HG03342 (cell line): ENCODE results near the gene RNF217.

Source experiments
- ATAC-seq: cut with Tn5 transposase; IDR thresholded peaks from one replicate; pipeline ENCODE4 v1.9.1; 2021; ENCODE audit warnings: mild to moderate bottlenecking, moderate library complexity; ENCODE audit not compliant: unreplicated experiment

The RNF217 gene

DNA sequence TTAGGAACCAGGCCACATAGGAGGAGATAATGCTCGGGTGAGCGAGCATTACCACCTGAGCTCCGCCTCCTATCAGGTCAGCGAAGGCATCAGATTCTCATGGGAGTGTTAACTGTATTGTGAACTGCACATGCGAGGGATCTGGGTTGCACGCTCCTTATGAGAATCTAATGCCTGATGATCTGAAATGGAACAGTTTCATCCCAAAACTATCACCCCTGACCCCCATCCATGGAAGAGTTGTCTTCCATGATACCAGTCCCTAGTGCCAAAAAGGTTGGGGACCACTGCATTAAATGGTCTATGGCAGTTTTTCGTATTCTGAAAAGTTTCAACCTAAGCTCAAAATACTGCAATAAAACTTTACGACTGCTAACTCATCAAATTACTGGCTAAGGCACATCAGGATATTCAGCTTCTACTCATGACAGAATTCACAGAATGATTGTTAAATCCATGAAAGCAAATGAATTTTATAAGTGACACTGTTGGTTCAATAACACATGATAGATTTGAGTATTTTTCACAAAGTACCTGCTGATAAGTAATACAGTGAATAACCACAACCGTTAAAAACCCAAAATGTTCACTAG lies 25.9 kb downstream of the RNF217 start:
- no peak for ATAC-seq

DNA sequence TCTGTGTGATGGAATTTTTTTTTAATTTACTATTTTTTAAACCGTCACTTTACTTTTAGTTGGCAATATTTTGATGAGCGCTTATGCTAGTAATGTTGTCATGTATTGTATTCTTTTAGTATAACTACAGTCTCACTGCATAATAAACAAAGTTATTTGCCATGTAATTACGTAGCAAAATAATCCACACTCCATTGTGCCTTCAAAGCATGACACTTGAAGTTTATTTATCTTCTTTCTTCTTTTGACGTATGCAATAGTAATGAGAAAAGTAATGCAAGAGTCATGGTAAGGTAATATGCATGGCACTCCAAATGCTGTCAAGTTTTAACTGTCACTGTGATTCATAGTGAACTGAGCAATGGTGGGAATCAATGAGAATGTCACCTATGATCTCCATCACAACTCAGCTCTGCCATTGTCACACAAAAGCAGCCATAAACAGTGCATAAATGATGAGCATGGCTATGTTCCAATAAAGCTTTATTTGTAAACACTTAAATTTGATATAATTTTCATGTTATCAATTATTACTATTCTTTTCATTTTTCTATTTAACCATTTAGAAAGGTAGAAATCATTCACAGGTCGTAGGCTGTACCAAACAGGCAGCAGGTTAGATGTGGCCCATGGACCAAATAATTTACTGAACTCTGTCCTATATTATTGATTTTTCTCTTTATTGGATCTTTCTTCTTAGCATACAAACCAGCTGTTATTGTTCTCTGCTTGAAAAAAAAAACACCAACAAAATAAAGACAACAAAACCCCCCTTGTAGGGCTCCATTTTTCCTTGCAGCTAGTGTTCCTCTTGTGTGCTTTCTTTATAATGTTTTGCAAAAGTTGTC lies 27.1 kb downstream of the RNF217 start:
- ATAC-seq = no peak

DNA sequence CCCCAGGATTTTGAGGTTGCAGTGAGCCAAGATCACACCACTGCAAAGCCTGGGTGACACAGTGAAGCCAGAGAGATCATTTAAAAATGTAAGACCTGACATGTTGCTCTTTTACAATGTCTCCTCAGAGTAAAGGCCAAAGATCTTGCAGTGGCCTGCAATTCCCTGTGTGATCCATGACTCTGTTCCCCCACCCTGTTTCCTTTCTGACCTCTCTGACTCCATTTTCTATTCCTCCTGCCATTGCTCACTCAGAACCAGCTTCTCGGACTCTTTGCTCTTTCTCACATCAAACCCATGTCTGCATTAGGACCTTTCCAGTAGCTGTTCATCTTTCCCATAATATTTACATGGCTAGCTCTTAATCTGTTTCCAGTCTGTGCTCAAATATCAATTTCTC lies 28.8 kb downstream of the RNF217 start:
- ATAC-seq = no peak

DNA sequence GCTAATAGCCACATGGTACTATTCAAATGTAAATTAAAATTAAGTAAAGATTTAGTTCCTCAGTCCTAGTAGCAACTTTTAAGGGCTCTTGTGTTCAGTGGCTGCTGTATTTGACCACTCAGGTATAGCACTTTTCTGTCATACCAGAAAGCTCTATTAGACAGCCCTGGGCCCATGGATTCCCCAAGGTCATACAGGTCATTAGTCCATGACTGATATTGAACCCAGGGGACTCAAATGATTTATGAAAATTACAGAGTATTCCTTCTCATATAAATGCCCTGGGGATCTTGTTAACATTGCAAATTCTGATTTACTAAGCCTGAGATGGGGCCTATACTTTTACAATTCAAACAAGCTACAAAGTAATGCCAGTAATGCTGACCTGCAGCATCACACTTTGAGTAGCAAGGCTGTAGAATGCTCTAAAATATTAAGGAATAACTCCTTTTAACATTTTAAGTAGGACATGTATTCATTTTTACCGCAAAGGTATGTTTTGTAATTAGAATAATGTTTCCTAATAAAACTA lies 29.6 kb downstream of the RNF217 start:
- ATAC-seq = no peak

DNA sequence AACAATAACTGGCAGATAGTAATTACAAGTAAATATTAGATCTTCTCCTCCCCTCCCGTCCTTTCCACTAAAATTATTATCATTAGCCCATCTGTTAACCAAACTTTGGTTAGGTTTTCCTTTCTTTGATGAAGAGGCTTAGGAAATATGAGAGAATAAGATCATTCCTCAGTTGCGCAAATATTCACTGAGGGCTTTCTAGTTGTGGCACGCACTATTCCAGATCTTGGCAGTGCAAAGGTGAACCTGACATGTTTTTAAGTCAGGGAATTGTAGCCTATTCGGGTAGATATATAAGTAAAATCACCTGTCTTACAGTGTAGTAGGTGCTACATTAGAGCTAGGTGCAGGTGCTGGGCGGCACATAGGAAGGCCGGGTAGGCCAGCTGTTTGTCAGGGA lies 31.1 kb downstream of the RNF217 start:
- ATAC-seq = no peak

DNA sequence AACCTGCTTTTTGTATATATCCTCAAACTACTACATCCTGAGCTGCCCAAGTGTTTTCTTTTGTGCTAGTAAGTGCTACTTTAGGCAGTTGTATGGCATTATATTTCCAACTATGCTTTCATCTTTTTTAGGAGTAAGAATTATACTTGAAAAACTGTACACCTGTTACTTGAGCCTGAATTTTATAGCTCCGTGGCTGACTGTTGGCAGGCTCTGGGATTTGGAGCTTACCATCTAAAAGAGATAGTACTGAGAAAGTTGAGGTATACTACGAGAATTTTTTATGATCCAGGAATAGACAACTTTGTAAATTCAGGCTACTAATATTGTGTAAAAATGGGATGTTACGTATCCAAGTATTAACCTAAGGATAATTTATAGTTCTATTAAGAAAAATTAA lies 32.4 kb downstream of the RNF217 start:
- ATAC-seq = no peak

DNA sequence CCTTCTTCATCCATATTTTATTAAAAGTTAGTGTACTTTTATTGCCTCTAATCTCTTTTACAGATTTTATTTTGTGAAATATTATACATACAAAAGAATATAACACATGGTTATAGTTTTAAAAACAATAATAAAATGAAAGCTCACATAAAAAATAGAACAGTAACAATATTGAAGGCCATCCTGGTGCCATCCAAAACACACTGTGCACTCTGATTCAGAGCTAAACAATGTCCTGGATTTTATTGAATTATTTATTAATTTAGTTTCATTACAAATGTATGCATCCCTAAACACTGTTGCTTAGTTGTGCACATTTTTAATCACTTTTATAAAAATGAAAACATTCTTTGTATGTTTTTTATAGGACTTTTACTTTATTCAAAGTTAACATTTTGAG lies 32.9 kb downstream of the RNF217 start:
- ATAC-seq = no peak

DNA sequence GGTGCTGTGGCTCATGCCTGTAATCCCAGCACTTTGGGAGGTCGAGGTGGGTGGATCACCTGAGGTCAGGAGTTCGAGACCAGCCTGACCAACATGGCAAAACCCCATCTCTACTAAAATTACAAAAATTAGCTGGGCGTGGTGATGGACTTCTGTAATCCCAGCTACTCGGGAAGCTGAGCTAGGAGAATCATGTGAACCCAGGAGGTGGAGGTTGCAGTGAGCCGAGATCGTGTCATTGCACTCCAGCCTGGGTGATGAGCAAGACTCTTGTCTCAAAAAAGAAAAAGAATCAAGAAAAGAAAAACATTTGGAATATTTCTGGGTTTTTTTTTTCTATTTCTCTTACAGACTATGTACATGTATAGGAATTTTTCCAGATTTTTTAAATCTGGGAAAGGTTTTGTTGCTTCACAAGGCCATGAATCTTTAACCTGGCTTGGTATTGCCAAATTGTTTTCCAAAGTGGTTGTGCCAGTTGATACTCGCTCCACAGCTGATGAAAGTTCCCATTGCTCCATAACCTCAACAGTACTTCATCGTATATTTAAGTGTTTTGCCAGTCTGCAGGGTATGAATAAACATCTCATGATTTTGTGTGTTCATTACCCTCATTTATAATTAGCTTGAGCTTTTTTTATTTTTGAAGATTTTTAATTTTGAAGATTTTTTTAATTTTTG lies 33.5 kb downstream of the RNF217 start:
- no peak for ATAC-seq

DNA sequence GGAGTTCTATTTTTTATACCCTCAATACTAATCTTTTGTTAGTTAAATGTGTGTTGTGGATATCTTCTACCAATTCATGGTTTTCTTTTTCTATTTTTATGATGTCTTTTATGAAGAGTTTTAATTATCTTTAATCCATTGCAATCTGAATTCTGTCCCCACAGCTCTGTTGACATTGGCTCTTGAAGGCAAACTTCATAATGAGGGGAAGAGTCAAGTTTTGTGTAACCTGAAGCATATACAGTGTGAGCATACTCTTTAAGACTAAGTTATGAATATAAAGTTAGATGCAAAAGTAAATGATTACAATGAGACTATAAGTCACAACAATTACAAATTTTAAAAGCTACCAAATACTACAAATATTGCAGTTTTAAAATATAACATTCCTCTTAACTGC lies 34.2 kb downstream of the RNF217 start:
- ATAC-seq = no peak

DNA sequence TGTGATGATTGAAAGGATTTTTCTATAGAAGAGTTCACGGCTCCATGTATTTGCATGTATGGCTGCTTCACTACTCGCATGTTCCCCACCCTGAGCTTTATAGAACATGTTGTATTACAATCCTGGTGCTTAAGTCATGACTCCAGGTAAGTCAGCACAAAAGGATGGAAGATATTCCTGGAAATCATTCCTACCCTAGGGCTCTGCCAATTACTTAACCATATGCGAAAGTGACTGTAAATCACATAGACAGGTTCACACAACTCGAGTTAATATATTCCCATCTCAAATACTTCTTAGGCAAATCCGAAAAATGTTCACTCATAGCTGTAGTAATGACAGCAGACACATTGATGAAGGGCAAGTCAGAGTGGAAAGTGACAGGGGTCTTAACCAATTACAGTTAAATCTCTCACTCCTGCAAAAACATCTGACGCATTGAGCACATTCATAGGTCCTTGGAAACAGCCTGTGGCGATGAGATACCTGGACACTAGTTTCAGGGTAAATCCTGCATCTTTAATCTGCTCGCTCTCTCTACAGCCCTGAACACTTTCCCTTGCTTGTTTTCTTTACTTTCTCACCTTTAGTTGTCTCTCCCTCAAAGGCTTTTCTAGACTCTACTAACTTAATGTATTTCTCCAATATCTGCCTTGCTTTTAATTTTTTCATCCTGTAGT lies 35.1 kb downstream of the RNF217 start:
- ATAC-seq = no peak

DNA sequence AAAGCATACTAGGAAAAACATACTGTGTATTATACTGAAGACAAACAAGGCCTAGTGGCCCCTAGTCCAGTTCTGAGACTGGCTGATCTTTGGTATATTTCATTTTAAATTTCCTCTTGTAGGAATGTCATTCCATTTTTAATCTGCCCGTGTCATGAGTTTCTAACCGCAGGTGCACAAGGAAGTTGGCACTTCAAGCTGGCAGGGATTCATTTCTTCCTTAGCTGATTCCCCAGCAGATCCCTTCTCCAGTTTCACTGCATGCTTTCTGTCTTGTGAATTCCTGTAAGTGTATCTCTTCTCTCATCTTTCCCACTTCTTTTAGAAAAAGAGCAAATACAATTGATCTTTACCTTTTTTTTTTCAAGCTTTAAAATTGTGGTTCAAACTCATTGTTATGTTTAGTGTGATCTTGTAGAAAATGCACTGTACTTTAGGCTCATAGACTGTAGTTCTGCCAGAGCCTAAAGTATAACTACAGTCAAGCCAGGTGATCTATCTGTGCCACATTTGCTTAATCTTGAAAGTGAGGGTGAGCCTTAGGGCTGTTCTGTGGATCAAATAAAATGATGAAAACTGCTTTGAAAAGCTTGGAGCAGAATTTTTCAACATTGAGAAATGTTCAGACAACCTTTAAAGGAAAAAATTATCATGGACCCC lies 37.0 kb downstream of the RNF217 start:
- ATAC-seq = no peak

DNA sequence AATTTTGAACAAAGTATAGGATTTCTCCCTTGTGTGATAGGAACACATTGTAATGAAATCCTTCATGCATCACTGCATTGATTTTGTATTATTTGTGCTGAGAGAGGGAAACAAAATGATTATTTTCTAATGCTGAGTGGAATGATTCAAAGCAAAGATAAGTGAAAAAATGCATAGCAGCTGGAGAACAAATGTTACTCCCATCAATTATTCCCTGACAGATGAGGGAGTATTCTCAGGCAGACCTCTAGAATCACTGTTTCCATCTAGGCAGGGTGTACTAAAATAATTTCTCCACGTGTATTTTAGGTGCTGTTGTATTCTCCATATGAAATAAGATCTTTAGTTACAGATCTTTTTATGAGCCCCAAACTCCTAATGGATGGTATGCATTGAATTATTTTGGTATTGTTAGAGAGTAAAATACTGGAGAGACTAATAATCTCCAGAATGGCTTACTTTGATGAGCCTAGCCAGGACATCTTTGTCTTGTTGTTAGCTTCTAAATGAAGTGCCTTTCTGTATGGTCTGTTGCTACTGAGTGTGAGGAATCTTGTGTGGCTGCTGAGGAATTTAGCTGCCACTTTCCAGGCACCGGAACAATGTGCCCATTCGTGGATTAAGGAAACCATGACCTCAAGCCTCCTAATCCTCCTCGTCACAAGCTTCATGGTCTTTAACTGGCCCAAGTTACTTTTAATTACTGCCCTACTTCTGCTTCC lies 39.6 kb downstream of the RNF217 start:
- ATAC-seq = no peak

DNA sequence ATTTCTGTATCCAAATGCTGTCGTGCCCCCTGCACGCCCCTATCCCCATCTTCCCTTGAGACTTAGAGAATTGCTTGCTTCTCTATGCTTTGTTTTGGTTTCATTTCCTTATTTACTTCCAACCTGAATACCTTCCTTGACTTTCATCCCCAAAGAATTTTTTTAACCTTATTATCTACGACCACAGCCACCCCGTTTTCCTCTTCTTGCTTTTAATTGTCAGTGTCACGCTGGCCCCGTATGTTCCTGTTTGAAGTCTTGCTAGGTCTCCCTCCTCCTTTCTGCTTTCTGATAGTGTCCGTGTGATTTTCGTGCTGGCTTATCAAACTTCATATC lies 40.1 kb downstream of the RNF217 start:
- no peak for ATAC-seq

DNA sequence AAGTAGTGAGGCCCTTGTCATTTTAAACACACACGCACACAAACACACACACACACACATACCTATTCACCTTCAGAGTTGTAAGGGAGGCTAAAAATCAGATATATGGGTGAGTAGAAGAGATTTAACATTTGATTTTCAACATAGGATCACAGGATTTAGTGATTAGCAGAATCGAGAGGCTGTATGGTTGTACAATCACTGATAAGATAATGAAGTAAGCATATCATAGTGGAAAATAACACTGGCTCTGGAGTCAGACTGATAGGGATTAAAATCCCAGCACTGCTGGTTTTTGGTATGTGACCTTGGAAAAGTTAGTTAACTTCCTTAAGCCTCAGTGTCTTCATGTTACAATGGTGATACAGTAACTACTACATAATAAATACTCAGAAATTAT lies 40.8 kb downstream of the RNF217 start:
- ATAC-seq = no peak

DNA sequence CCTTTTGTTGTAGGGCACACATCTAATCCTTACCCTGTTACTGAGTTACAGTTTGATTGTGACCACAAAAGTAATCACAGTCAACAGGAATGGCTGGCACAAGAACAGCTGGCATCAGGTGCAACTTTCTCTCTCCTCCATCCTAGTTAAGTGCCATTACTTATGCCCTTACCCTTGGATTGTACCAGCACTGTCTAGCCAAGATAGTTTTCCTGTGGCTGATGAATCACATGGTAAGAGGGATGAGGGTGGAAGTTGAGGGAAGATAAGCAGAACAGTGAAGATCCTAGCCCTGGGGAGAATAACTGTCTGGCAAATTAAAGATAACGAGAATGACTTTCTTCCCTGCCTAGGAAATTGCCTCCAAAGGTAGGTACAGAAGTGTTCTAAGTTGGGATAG lies 42.0 kb downstream of the RNF217 start:
- ATAC-seq = no peak

DNA sequence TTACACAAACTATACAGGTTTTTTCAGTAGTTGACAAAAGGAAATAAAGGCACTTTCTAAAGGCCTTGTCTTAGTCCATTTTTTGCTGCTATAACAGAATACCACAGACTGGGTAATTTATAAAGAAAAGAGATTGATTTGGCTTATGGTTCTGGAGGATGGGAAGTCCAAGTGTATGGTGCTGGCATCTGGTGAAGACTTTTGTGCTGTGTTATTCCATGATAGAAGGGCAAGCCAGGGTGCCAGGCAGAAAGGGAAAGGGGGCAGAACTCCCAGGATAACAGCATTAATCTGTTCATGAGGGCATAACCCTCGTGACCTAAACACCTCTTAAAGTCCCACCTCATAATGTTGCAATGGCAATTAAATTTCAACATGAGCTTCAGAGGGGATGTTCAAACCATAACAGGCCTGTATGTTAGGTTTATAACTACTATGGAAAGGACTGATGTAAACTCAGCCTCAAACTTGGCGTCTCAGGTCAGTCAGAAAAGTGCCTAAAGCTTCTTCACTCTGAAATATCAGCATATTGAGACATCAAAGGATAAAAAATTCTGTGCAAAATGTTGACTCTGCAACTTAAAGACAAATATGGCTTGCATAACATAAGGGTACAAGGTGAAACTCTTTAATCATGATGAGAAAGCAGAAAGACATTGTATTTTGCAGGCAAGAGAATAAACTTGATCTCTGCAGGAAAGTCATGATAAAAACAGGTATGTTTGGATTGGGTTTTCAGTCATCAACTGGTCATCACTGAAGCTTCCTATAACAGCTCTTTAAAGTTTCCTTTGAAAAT lies 42.8 kb downstream of the RNF217 start:
- no peak for ATAC-seq

DNA sequence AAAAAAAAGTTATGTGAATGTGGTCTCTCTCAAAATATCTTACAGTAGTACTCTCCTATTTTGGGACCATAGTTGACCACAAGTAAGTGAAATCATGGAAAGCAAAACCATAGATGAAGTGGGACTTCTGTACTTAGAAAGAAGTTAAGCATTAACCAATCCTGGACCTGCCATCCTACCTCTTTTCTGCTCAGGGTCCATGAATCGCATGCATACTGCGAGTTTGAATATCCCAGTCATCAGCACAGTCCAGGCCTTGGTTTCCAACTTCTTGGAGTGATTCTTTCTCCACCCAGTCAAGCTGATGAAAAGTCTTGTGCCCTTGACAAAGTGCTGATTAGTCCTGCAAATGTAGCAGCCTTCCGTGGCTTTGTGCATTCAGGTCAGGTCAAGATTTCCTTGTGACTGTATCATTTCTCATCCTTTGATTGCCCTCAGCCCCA lies 46.0 kb downstream of the RNF217 start:
- no peak for ATAC-seq

DNA sequence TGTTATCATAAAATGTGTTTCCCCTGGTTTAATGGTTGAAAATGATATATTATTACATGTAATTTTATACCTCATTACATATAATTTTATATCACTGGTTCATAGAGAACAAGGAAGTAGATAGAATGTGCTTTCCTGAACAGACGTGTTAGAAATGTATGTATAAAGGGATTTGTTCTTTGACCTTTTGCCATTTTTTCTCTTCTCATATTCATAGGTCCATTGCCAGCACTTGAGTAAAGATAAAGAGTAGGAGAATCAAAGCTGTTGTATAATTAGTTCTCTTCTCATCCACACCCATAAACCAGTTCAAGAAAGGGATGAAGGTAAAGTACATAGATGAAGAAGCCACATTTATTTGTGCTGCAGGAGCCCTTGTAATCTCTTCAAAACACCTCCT lies 46.7 kb downstream of the RNF217 start:
- ATAC-seq = no peak

DNA sequence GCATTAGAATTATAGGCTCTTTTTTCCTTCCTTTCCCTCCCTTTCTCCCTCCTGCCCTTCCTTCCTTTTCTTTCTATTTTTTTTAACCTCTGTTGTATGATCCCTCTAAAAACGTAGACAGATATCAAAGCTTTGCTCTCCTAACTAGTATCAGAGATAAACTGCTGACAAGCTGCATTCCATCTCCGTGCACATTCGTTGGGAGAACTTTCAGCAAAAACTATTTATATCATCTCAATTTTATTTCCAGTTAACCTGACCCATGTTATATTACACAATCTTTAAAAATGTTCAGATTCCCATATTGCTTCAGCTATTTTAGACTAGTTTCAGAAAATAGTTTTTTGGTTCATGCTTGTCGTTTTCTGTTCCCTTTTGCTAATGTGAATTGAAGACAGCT lies 47.3 kb downstream of the RNF217 start:
- ATAC-seq = no peak
